Limb (tissue), 2 donors: Measurements from ENCODE around the gene ABCB8.
A peak's percentile ranks its signal among the peaks of the same experiment; 100 is the strongest.

Source experiments
- DNase-seq, 2 donors: peaks; one replicate each; pipeline ENCODE4 v3.0.0-alpha.2; 2016; ENCODE audit errors: extremely low spot score in 2 of 2

ABCB8 gene

GRCh38 chr7:151070574-151070960, 42.3 kb downstream of the ABCB8 start:
- DNase-seq, result no peak

DNA sequence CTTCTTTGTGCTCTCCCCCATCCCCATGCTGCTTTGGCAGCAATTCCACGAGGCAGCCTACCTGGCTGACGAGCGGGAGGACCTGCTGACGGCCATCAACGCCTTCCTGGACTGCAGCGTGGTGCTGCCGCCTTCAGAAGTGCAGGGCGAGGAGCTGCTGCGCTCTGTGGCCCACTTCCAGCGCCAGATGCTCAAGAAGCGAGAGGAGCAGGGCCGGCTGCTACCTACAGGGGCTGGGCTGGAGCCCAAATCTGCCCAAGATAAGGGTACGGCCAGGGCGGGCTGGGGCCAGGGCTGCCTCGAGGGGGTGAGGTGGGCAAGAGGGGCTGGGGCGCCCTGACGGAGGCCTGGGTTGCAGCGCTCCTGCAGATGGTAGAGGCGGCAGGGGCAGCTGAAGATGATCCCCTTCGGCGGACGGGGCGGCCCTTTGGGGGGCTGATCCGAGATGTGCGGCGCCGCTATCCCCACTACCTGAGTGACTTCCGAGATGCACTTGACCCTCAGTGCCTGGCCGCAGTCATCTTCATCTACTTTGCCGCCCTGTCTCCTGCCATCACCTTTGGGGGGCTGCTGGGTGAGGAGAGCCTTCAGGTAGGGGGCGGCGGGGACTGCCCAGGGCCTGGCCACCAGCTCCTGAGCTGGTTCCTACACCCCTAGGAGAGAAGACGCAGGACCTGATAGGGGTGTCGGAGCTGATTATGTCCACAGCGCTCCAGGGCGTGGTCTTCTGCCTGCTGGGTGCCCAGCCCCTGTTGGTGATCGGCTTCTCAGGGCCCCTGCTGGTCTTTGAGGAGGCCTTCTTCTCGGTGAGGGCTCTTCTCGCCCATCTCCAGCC, 43.0 kb downstream of the ABCB8 start:
- DNase-seq, result no peak

DNA sequence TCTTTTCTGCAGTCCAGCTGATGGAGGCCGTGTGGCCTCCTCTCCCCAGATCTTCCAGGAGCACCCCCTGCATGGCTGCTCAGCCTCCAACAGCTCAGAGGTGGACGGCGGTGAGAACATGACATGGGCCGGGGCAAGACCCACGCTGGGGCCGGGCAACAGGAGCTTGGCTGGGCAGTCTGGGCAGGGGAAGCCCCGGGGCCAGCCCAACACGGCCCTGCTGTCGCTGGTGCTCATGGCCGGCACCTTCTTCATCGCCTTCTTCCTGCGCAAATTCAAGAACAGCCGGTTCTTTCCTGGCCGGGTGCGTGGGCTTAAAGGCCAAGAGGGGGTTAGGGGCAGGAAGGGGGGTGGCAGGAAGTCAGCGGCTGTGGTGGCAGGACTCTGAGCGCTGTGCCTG, 45.7 kb downstream of the ABCB8 start:
- DNase-seq, result no peak

- no peak for DNase-seq
Measured at GRCh38 chr7:151074817-151075661, 46.8 kb downstream of the ABCB8 start.

DNA sequence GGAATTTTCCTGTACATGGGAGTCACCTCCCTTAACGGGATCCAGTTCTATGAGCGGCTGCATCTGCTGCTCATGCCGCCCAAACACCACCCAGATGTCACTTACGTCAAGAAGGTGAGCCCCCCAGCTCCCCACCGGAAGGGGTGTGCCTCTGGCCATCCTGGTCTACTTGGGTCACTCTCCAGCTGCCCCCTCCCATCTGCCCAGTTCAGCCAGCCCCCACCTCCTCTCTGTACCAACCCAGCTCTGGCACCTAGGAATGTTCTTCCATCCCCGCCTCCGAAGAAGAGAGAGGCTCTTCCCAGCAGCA, 47.4 kb downstream of the ABCB8 start:
- DNase-seq, result no peak

GRCh38 chr7:151075978-151076426, 47.8 kb downstream of the ABCB8 start:
- no peak for DNase-seq

DNA sequence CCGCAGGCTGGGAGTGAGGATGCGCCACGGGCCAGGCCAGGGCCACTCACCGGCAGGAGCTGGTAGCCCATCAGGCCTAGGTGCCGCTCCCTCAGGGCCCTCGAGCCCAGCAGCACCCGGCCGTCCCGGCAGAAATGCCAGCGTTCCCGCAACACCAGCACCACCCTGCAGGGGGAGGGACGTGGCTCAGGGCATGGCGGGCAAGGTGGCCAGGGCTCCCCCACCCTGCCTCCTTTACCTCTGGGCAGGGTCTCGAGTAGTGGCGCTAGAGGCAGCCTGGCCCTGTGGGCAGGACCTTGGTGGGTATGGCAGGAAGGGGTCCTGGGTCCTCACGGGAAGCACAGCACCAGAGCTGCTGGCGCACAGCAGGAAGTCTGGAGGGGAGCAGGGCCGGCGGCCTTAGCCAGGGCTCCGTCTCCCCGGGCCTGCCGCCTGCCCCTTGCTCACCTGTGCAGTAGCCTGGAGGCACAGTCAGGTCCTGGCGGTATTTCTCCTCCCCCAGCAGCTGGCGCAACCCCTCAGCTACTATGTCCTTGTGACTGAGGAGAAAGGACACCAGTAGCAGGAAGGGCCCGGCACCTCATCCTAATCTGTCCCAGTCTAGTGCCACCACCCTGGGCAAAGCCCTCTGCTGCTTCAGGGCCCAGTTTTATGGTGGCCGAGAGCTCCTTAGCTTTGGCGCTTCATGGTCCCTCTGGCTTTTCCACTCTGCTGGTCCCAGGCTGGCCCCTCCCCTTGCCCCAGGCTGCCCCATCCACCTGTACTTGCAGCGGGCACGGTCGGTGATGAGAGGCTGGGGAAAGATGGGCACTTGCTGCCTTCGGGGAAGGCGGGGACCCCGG, 48.8 kb downstream of the ABCB8 start:
- no peak for DNase-seq

GRCh38 chr7:151077705-151078232, 49.5 kb downstream of the ABCB8 start:
- DNase-seq, result no peak

DNA sequence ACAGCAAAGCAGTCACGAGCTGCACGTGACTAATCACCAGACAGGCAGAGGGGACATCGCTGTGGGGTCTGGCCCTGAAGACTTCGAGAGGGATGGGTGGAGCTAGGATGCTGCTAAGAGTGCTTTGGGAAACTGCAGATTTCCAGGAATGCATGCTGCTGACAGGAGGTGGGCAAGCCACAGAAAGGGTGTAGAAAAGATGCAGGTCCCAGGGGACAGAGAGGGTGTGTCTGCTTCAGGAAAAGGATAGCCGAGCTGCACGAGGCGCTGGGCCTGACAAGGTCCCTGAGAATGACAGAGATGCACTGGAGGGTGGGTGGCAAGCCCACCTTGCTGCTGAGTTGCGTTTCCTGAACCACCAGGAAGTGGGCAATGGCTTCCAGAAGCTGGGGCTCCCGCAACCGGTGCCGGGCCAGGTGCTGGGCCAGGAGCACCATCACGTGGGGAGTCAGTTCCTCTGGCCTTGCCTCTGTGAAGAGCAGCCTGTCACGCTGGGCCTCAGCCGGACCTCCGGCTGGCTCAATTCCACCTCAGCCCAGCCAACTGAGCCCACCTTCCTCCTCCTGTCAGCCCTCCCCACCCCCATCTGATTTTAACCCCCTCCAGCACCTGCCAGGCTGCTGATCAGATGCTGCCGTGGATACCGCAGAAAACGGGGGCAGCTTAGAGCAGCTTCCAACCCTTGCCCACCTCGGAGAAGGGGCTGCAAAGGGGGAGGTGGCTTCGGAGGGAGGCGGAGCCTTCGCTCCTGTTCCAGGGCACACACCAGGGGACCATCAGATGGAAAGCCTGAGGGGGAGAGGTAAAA, 50.2 kb downstream of the ABCB8 start:
- DNase-seq, result no peak

DNA sequence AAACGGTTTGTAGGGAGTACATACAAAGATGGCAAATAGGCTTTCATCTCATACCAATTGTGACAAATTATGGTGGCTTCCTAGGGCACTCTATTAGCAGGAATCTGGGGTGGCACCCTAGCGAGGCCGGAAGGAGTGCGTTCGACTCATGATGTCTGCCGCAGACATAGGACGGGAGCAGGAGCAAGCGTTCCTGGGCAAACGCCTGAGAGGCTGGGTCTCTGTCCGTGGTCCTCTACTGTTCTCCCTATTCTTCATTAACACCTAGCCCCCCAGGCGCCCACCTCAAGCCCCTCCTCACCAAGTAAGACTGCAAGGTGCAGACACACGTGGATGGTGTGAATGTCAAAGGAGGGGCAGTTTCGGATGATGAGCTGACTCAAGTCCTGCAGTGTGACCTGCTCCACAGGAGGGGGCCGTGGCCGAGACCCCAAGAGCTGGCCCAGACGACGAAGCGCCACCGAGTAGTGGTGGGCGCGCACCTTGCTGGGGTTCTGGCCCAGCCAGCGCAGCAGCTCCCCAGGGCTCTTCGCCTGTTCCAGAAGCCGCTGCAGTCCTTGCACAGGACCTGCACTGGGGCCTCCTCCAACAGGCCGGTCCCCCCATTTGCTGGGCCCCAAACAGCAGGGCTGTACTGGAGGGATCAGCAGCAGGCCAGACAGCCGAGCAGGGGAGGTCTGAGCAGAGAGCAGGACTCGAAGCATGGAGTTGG, 51.1 kb downstream of the ABCB8 start:
- peak in 1 of 2 donors; percentile 29 for DNase-seq

DNA sequence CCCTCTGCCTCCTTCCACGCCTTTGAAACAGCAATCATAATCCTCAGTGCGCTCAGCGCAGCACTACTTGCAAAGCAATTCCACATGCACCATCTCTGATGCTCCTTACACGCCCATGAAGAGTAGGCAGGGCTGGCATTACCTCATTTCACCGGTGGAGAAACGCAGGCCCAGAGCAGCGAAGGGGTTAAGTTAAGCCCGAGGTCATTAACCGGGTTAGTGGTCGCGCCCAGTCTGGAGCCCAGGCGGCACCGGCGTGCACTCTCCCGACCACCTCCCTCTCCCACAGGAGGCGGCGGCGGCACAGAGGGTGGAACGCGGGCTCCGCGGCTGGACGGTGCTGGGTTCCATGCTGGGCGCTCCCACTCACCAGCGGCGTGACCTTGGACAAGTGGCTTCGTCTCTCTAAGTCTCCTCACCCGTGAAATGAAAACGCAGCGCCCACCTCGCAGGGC, 51.8 kb downstream of the ABCB8 start:
- peak in 1 of 2 donors; percentile 61 for DNase-seq

- peak; percentile 90 to 94 for DNase-seq
Measured at GRCh38 chr7:151080522-151081169, 52.4 kb downstream of the ABCB8 start, which contains the start of gene FASTK. TSS of gene FASTK (minus strand) at chr7:151080809. CDS start at chr7:151080766, 43 bp downstream.

- DNase-seq, result peak in 1 of 2 donors; percentile 61
Measured at GRCh38 chr7:151081170-151082101, 53.2 kb downstream of the ABCB8 start.

DNA sequence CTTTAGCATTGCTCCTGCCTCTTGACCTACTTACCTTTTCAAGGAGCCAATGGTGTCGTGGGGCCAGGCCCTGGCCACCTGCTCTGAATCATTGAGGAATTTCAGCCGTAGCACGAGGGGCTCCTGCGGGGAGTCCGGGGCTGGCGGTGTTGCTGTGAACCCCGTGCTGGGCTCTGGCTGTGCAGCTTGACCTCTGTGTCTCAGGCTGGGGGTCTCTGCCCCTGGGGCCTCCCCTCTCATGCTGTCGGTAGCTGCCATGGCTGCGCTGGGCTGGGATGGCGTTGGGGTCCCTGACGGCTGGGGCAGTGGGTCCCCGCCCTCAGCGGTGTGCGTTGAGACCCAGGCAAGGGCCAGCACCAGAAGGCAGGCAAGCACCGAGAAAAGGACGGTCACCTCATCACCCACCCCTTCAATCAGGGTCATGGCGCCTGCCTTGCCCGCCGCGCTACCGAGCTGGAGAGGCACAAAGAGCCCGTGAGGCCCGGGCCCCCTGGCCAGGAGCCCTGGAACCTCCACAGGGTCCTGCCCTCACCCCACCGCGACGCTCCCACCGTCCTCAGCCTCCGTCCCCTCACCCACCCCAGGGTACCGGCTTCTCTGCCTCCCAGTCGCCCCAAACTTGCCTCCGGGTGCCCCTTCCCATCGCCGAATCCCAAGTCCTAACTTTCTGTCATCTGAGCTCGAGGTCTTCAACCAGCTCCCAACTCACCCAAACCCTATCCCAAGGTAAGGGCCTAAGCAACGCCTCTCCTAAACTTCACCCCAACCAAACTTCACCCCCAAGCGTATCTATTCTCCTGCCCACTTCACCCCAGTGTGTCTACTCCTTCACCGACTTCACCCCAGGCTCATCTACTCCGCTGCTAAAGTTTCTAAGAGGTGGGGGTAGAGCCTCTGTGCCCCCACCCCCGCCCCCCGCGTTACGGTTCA, 54.2 kb downstream of the ABCB8 start:
- no peak for DNase-seq

- DNase-seq, result peak in 1 of 2 donors; percentile 88
Measured at GRCh38 chr7:151083071-151083823, 55.0 kb downstream of the ABCB8 start, which contains the start of gene TMUB1. TSS of gene TMUB1 (minus strand) at chr7:151083493. CDS start at chr7:151082563, 930 bp downstream.

GRCh38 chr7:151083824-151084160, 55.5 kb downstream of the ABCB8 start:
- DNase-seq, result no peak
